Kidney epithelial cell (primary cell): ENCODE measurements around the gene PSORS1C1. TPM values are rescaled to one million over a fixed set of nuclear protein-coding genes. Genes with fewer than 3 reads are reported as not detected.

Experiments
- DNase-seq: peaks from one replicate; pipeline ENCODE4 v3.0.0-alpha.2; 2010; ENCODE audit warnings: low read depth
- H3K27me3 ChIP-seq: 2 replicates; pipeline ENCODE4 v1.6.0; 2011; ENCODE audit warnings: low read length; ENCODE audit not compliant: control insufficient read depth, insufficient read depth
- H3K36me3 ChIP-seq: 2 replicates; pipeline ENCODE4 v1.5.1; 2011; ENCODE audit warnings: low read length; ENCODE audit not compliant: control insufficient read depth, insufficient read depth
- H3K4me3 ChIP-seq: 2 replicates; pipeline ENCODE4 v1.5.1; 2011; ENCODE audit warnings: low read depth, mild to moderate bottlenecking, control low read depth, low read length
- CTCF ChIP-seq: IDR thresholded peaks from 2 replicates; pipeline ENCODE4 v1.5.1; 2011; ENCODE audit warnings: mild to moderate bottlenecking, moderate library complexity, low read length, control low read depth, inconsistent platforms; ENCODE audit not compliant: insufficient read depth, poor library complexity, severe bottlenecking
- total RNA-seq: library from RNA; depleted of rRNA; stranded (reverse); fragments of >200 nt; gene quantifications from 2 replicates; pipeline ENCODE4 v1.2.3, GENCODE V29; 2015

PSORS1C1 gene
- total RNA-seq, 1 donor from 2014 or later, result 0.38 TPM

- no peak for TF ChIP-seq CTCF
- Histone ChIP-seq H3K4me3 (no peak overlapping the region), H3K27me3 (no peaks in the 10 kb centered on the region), H3K36me3 (no peaks in the 10 kb centered on the region)
- no peak for DNase-seq
Observed at GRCh38 chr6:31092238-31092637, 22.4 kb upstream of the PSORS1C1 start.

GRCh38 chr6:31092769-31093505 lies 21.7 kb upstream of the PSORS1C1 start:
- no peaks in the 10 kb centered on the region for H3K36me3 ChIP-seq
- DNase-seq, result no peak
- TF ChIP-seq CTCF, result no peak
- no peaks in the 10 kb centered on the region for H3K27me3 ChIP-seq
- H3K4me3 ChIP-seq, result no peak overlapping the region

- Histone ChIP-seq H3K36me3 (no peaks in the 10 kb centered on the region), H3K27me3 (no peaks in the 10 kb centered on the region), H3K4me3 (no peak overlapping the region)
- TF ChIP-seq CTCF, result no peak
- no peak for DNase-seq
Observed at GRCh38 chr6:31094389-31094881, 20.2 kb upstream of the PSORS1C1 start.

GRCh38 chr6:31096215-31096614 lies 18.4 kb upstream of the PSORS1C1 start:
- H3K27me3 ChIP-seq, result no peaks in the 10 kb centered on the region
- no peak for DNase-seq

GRCh38 chr6:31096656-31097055 lies 17.9 kb upstream of the PSORS1C1 start:
- H3K36me3 ChIP-seq, result no peaks in the 10 kb centered on the region
- TF ChIP-seq CTCF, result no peak
- H3K27me3 ChIP-seq, result no peaks in the 10 kb centered on the region
- no peak overlapping the region for H3K4me3 ChIP-seq
- DNase-seq, result no peak

More at GRCh38 chr6:31096215-31096614, 18.4 kb upstream of the PSORS1C1 start:
- no peak for TF ChIP-seq CTCF
- no peaks in the 10 kb centered on the region for H3K36me3 ChIP-seq
- H3K4me3 ChIP-seq, result no peak overlapping the region

GRCh38 chr6:31098449-31098938 lies 16.1 kb upstream of the PSORS1C1 start:
- no peak for TF ChIP-seq CTCF
- Histone ChIP-seq H3K4me3 (no peak overlapping the region), H3K27me3 (no peaks in the 10 kb centered on the region), H3K36me3 (no peaks in the 10 kb centered on the region)
- DNase-seq, result no peak
